NCI-H2196 (cell line): ENCODE results near the gene MOGAT2.
A peak's percentile ranks its signal among the peaks of the same experiment; 100 is the strongest.
"Not testable (repeated sequence)": the region's sequence is repeated elsewhere in the genome, so short reads cannot be mapped to it uniquely, and the experiment has no call there.

Experiments
- DNase-seq: peaks from one replicate; lab custom pipeline; 2025; ENCODE audit not compliant: unreplicated experiment; lab: John Stamatoyannopoulos, UW

The MOGAT2 gene

DNA sequence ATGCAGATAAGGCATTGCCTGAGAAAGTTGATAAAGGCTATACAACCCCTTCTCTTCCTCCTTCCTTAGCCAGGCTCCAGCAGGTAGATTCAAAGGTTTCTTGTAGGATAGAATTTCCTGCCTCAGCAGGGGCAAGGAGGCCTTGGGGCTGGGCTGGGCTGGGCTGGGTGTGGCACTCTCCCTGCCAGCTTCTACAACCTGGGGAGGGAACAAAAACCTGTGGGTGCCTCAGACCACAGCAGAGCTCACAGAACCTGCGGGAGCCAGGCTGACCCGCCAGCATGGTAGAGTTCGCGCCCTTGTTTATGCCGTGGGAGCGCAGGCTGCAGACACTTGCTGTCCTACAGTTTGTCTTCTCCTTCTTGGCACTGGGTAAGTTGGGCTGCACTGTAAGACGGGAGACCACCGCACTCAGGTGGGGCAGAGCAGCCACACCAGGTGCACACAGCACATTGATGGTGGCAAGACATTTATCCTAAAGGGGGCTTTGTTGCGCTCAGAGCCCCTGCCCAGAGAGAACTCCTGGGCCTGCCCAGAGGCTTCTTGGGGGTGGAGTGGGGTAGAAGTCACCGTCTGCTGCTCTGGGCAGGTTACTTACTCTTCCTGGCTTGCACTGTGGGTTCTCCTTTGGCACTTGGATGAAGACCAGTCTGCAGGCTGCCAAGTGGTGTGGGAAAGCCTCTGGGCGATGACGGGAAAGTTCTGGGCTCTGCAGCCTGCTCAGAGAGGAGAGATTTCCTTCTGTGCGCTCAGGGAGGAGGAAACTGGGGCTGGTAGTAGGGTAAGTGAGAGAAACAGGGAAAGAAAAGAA, at the start of gene MOGAT2:
Gene MOGAT2, plus strand, starts transcription at position 231 of the 811 bp plus-strand sequence. Its CDS starts 51 bp downstream, at position 282.
- DNase-seq = no peak

DNA sequence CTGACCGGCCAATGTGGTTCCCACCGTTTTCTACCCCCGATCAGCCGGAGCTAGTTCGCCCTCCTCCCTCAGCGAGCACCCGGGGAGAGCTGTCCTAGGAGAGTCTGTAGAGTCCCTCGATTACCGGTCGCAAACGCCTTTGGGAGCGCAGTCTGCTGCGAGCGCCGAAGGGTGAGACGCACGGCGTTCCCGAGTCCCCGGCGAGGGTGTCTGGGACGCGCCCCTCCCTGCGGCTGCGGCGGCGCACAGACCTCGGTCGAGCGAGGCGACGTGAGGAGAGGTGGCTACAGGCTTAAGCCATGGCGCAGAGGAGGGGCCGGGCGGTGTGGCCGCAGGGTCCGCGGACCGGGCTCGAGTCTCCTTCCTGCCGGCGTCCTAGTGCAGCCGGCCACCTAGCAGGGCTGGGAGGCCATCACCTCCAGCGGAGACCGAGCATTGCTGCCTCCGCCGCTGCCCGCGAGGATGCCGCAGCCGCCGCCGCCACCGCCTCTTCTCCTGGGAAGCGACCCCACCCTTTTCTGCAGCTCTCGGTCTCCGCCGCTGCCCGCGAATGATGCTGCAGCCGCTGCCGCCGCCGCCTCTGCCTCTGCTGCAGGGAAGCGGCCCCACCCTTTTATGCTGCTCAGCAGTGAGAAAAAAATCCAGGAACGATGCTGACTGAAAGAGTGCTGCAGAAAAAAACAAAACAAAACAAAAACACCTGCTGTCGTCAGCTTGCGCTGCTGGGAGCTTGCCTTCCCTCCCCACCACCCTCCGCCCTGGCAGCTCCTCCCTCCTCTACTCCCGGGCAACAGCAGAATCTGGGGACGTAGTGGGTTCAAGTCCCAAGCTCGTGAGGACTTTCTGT, 49.0 kb upstream of the MOGAT2 start, which contains the start of gene MAP6:
Gene MAP6, minus strand, starts transcription at position 588 of the 847 bp plus-strand sequence. CDS start 669 bp downstream, outside the sequence.
- peak; percentile 24 for DNase-seq

DNA sequence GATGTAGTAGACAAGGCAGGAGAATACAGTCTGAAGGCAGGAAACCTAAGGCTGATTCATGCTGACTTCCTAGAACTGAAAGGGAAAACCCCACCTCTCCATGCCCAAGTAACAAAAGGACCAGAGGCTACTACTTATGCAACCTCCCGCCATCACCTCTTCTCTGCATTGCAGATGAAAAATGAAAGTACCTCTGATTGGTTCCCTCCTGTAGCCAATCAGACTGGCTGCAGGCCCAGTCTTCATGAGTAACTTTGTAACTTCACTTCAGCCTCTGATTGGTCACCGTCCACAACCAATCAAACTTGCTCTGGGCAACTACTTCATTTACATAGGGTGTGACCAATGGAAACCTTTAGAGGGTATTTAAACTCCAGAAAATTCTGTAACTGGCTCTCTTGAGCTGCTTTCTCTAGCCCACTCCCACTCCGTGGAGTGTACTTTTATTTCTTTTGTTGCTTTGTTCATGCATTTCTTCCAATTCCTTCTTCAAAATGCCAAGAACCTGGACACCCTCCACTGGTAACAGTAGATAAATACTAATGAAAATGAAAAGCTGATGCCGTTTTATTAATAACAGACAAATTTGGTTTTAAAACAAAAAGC, 43.6 kb upstream of the MOGAT2 start:
- no peak for DNase-seq

DNA sequence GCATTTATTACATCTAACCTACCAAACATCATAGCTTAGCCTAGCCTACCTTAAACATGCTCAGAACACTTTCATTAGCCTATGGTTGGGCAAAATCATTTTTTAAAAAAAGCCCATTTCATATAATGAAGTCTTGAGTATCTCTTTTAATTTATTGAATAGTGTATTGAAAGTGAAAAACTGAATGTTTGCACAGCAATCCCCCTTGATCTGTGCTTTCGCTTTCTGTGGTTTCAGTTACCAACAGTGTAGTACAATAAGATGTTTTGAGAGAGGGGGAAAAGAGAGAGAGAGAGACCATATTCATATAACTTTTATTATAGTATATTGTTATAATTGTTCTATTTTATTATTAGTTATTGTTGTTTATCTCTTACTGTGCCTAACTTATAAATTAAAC, 40.4 kb upstream of the MOGAT2 start:
- DNase-seq = no peak

DNA sequence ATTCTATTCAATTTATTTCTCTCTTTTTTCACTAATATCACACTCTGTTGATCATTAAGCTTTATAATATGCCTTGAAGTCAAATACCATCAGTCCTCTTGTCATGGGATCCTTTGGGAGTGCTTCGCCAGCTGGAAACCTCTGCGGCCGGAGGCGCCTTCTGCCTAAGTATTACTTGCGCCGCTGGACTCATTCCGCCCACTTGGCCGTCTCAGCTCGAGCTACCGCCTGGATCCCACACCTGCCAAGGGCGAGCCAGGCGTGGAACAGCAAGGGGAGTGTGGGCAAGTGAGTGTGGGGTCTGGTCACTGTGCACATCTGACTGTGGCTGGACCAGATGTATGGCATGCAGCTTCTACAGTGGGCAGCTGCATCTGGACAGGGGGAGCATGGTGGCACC, 39.7 kb upstream of the MOGAT2 start:
- DNase-seq = no peak

DNA sequence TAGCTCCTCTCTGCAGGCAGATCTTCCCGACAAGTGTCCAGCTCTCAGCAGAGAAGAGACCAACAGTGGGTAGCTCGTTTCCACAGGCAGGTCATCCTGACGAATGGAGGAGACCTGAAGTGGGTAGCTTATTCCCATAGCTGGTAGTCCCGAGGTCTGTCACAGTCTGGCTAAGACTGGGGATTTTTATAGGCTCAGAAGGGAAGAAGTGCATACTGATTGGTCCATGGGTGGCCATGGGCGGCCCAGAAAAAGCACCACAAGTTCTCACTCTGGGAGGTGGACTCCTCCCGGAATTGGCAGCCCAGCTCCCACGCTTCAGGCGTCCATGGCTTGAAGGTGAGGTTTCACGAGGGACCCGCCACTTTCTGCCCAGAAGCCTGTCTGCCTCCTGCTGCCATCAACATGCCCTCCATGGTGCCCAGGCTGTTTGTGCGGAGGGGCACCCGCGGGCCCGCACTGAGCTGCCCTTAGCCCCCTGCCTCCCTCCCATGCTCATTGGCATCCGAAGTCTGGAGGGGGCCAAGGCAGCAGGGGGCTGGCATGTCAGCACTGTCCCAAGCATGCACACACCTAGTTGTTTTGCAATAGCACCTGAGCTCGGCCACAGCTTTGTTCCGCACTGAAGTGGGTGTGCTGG, 38.9 kb upstream of the MOGAT2 start:
- no peak for DNase-seq

DNA sequence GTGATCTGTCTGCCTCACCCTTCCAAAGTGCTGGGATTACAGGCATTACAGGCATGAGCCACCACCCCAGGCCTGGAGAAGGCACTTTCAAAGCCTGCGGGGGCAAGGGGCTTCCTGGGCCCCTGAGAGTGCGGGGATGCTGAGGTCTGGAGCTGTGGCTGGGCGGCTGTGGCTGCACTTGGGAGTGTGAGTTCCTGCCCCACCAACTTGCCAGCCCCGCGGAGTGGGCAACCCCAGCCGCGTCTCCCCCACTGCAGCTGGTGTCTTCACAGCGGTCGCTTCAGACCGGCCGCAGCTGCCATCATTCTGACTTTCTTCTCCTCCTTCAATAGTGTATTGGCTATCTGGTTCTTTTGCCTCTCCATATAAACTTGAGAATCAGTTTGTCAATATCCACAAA, 38.1 kb upstream of the MOGAT2 start:
- DNase-seq = no peak

DNA sequence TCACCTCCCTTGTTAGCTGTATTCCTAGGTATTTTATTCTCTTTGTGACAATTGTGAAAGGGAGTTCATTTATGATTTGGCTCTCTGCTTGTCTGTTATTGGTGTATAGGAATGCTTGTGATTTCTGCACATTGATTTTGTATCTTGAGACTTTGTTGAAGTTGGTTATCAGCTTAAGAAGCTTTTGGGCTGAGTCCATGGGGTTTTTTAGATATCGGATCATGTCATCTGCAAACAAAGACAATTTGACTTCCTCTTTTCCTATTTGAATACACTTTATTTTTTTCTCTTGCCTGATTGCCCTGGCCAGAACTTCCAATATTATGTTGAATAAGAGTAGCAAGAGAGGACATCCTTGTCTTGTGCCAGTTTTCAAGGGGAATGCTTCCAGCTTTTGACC, 33.8 kb upstream of the MOGAT2 start:
- DNase-seq = not testable (repeated sequence)

DNA sequence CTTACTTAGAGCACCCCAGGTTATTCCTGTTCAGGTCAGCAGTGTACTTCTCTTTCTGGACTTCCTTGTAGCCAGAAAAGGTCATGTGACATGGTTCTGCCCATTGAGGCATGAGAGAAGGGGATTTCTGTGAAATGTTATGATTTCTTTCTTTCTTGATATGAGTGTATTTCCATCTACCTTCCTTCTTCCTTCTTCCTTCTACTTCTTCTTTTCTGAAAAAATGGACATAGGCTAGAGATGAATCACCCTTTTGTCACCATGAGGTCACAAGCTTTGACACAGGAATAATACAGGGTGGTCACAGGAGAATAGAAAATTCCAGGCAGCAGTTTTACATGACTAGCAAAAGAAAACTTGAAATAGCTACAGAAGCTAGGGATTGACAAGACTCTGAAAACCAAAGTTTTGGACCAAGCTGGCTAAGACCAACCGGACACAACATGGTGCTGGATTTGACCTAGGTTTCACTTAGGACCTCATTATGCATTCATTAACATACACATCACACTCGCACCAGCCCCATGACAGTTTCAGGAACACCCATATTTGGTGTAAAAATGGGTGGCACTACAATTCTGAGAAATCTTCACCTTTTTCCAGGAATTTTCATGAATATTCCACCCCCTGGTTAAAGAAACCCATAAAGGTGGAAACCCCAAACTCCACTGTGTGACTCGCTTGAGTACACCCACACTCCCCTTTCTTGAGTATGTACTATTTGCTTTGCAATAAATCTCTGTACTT, 27.6 kb upstream of the MOGAT2 start:
- DNase-seq = no peak

DNA sequence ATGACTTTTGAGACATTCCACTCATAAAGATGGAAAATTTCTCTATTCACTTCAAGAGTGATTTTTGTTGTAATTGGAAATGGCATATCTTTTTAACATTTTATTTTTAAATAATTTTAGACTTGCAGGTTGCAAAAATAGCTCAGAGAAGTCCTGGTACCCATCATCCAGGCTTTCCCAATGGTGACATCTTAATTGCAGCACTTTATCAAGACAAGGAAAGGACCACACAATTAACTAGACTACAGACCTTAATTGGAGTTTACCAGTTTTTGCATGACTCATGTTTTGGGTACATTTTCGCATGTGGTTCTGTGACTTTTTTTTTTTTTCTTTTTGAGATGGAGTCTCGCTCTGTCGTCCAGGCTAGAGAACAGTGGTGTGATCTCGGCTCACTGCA, 25.8 kb upstream of the MOGAT2 start:
- no peak for DNase-seq

DNA sequence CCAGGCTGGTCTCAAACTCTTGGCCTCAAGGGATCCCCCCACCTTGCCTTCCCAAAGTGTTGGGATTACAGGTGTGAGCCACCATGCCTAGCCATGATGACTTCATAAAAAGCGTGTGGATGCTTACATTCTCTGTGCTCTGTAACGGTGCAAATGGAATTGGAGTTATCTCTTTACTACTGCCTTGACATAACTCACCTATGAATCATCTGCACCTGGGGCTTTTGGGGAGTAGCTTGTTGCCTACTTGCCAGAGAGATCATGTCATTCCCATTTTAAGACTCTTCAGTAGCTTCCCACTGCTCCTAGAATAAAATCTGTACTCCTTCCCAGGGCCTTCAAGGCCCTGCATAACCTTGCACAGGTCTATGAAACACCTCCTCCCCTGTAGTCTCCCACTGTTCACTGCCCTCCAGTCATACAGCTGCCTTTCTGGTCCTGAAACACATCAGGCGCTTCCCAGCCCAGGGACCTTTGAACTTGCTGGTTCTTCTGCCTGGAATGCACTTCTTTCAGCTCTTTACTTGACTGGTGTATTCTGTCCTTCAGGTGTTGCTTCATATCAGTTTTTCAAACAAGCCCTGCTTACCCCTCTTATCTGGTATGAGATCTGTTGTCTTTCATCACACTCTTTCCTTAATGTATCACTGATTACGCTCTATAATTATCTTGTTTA, 19.6 kb upstream of the MOGAT2 start:
- DNase-seq = no peak

DNA sequence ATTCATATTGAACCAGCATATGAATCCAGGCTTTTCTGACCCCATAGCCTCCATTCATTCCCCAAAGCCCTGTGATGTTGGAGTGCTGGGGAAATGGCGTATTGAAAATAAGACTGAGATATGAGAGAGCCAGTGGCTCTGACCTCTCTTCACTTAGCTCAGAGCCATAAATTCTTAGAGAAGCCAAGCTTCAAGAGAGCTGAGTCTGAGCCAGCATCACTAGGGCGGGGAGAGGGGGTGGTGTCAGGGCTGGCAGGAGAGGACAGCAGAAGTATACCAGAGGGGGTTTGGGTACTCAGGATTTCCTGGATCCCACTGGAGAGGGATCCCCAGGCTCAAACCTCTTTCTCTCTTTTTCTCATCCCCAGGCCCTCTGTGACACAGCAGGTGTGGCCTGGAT, 16.7 kb upstream of the MOGAT2 start:
- DNase-seq = no peak

DNA sequence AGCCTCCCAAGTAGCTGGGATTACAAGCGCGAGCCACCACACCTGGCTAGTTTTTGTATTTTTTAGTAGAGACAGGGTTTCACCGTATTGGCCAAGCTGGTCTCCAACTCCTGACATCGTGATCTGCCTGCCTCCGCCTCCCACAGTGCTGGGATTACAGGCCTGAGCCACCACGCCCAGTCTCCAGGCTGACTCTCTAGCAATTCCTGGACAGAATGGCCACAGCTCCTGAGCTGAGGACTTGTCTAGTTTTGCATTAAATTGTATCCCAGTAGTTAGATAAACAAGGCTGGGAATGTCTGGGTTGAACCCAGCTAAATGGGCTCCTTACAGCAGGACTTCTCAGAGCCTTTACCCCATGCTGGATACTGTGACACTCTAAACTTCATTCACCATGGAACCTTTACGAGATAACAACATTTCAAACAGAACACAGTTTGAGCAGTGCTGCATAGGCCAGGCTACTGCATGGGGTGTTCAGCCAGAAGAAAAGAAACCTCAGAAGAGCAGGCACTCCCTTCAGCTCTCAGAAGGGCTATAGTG, 13.9 kb upstream of the MOGAT2 start:
- DNase-seq = no peak

DNA sequence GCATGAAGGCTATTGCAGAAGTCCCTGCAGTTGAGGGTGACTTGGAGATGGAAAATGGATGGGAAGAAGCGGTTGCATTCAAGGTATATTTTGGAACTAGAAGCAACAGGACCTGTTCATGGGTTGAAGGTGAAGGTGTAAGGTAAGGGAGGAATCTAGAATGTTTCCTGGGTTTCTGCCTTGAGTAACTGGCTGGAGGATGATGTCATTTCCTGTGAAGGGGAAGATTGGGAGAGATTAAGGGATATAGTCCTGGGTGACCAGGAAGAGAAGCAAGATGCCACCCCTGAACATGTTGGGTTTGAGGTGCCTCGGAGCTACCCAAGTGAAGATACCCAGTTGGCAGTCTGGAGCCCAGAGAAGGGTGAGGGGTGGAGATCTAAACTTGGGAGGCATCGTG, 12.1 kb upstream of the MOGAT2 start:
- DNase-seq = no peak

DNA sequence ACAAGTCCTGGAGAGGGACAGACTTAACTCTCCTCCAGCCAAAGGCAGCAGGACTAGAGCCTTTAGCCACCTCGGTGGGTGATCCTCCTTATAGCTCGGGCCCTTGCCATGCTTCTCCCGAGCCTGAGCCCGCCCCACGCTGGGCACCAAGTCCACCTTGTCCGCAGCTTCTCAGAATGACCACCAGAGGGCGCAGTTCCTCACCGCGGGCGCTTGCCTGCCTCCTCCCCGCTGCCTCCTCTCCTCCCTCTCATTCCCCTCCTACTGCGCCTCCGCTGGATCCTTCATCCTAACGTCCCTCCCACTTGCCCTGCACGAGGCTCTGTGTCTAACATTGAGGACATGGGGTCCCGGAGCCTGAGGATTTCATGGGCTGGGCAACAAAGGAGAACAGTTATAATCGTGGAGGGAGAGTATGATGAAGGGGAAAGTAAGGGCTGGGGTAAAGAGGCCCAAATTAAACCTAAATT, 11.3 kb upstream of the MOGAT2 start:
- DNase-seq = peak; percentile 81

DNA sequence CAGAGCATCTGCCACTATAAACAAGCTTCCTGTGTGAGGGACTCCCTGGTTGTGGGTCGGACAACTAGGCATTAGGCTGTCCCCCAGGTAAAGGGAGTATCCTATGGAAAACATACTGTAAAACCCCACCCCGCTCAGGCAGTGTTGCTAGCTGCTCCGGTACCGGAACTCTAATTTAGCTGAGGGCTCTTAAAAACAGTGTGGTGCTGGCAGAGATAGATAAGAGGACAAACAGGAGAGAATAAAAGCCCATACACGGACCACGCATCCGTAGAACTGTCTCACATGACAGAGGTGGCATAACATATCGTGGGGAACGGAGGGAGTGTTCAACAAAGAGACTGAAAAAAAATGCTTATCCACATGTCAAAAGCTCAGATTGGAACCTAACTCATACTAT, 3.4 kb upstream of the MOGAT2 start:
- DNase-seq = no peak

DNA sequence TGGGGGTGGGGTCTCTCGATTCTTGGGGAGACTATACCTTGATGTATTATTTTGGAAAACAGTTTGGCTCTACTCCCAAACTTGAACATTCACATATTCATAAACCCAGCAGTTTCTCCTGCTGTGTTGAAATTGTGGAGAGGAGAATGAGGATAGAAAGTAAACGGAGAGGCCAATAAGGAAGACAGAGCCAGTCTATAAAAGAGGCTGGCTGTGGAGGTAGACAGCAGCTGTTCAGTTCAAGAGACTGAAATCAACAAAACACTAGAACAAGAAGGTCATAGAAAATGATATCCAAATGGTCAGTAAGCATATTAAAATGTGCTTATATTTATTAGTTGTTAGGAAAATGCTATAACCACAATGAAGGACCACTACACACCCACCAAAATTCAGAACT, 1.9 kb upstream of the MOGAT2 start:
- DNase-seq = no peak

DNA sequence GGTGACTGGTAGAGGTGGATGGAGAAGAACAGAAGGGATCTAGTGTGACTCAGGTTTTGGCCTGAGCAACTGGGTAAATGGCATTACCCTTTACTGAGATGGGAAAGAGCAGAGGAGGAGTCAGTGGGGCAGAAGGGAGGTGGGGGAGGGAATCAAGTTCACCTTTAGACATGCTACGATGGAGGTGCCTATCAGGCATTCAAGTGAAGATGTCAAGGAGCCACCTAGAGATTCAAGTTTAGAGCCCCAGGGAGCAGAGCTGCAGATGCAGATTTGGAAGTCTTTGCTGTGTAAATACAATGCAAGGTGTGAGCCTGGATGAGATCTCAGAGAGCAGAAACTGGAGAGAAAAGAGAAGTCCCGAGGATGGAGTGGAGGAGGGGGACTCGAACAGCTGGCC, 979 bp upstream of the MOGAT2 start:
- DNase-seq = no peak
